CD14-positive monocyte (primary cell): ENCODE results near the gene CALHM1. TPM values are rescaled to one million over a fixed set of nuclear protein-coding genes. Genes with fewer than 3 reads are reported as not detected.

ENCODE experiments used
- DNase-seq, 3 donors: peaks; one replicate each; pipeline ENCODE4 v3.0.0-alpha.2; 2011 to 2022
- H2AFZ ChIP-seq: 2 replicates; pipeline ENCODE4 v1.6.0; 2012; ENCODE audit warnings: mild to moderate bottlenecking, low read depth, low read length, inconsistent platforms; ENCODE audit not compliant: insufficient read depth, poor library complexity, severe bottlenecking
- H3K27ac ChIP-seq, 2 donors: 1 replicate in 1 of 2; 2 replicates in 1 of 2; pipeline ENCODE4 v1.5.1; 2012 to 2013; ENCODE audit warnings: low read length in 2 of 2, control low read depth in 1 of 2, inconsistent platforms in 1 of 2, low read depth in 1 of 2, mild to moderate bottlenecking in 1 of 2
- H3K27me3 ChIP-seq, 2 donors: one replicate each; pipeline versions ENCODE4 v1.6.0 to v1.6.1; 2011 to 2013; ENCODE audit warnings: low read length in 2 of 2; ENCODE audit not compliant: control insufficient read depth in 2 of 2, insufficient read depth in 2 of 2
- H3K36me3 ChIP-seq, 2 donors: replicated peaks in 1 of 2; 1 replicate in 1 of 2; 2 replicates in 1 of 2; pipeline versions ENCODE4 v1.5.1 to v1.6.1; 2012 to 2013; ENCODE audit warnings: low read length in 2 of 2, control low read depth in 1 of 2, inconsistent platforms in 1 of 2, mild to moderate bottlenecking in 1 of 2; ENCODE audit not compliant: insufficient read depth in 2 of 2, control insufficient read depth in 1 of 2
- H3K4me1 ChIP-seq, 2 donors: 1 replicate in 1 of 2; 2 replicates in 1 of 2; pipeline versions ENCODE4 v1.5.1 to v1.6.1; 2012 to 2013; ENCODE audit warnings: low read length in 2 of 2, control low read depth in 1 of 2, inconsistent platforms in 1 of 2, mild to moderate bottlenecking in 1 of 2, moderate library complexity in 1 of 2; ENCODE audit not compliant: insufficient read depth in 2 of 2, control insufficient read depth in 1 of 2
- H3K4me2 ChIP-seq: replicated peaks from 2 replicates; pipeline ENCODE3; 2012; ENCODE audit warnings: low read length, moderate library complexity, mild to moderate bottlenecking; ENCODE audit not compliant: poor library complexity, severe bottlenecking; ENCODE audit errors: extremely low read depth
- H3K4me3 ChIP-seq, 3 experiments: fragments of 200-600 bp in 1 of 3; sonication (generic) in 1 of 3; replicated peaks in 1 of 3; 1 replicate in 2 of 3; 2 replicates in 1 of 3; pipeline ENCODE4 v1.5.1; 2011 to 2013; ENCODE audit warnings: low read length in 3 of 3, mild to moderate bottlenecking in 3 of 3, control low read depth in 2 of 3, low read depth in 2 of 3, inconsistent platforms in 1 of 3, moderate library complexity in 1 of 3
- H3K79me2 ChIP-seq: 2 replicates; pipeline ENCODE4 v1.6.0; 2012; ENCODE audit warnings: mild to moderate bottlenecking, control low read depth, inconsistent platforms, low read length, moderate library complexity; ENCODE audit not compliant: insufficient read depth
- H3K9ac ChIP-seq: 2 replicates; pipeline ENCODE4 v1.6.0; 2017; ENCODE audit warnings: low read length, mild to moderate bottlenecking; ENCODE audit not compliant: insufficient read depth, poor library complexity, severe bottlenecking
- H3K9me3 ChIP-seq, 2 donors: replicated peaks in 1 of 2; 1 replicate in 1 of 2; 2 replicates in 1 of 2; pipeline versions ENCODE4 v1.5.1 to v1.6.1; 2012 to 2013; ENCODE audit warnings: low read length in 2 of 2, control low read depth in 1 of 2; ENCODE audit not compliant: control insufficient read depth in 1 of 2, insufficient read depth in 1 of 2
- H4K20me1 ChIP-seq: 2 replicates; pipeline ENCODE4 v1.6.0; 2012; ENCODE audit warnings: mild to moderate bottlenecking, low read length, control low read depth, moderate library complexity; ENCODE audit not compliant: insufficient read depth
- H3K27ac Mint-ChIP-seq, 7 donors: one replicate each; pipeline ENCODE4 v1.8.0; 2020; ENCODE audit warnings: mild to moderate bottlenecking in 7 of 7, mixed read lengths in 7 of 7, moderate library complexity in 6 of 7, inconsistent platforms in 2 of 7
- H3K27me3 Mint-ChIP-seq, 3 donors: one replicate each; pipeline ENCODE4 v1.8.0; 2021 to 2022; ENCODE audit warnings: low read depth in 3 of 3, mild to moderate bottlenecking in 3 of 3, mixed read lengths in 3 of 3, moderate library complexity in 3 of 3, inconsistent platforms in 1 of 3
- H3K36me3 Mint-ChIP-seq, 2 donors: one replicate each; pipeline ENCODE4 v1.8.0; 2020; ENCODE audit warnings: mixed read lengths in 2 of 2, inconsistent platforms in 1 of 2, mild to moderate bottlenecking in 1 of 2
- H3K4me1 Mint-ChIP-seq: one replicate; pipeline ENCODE4 v1.8.0; 2020; ENCODE audit warnings: mild to moderate bottlenecking, mixed read lengths
- H3K4me3 Mint-ChIP-seq, 2 donors: one replicate each; pipeline ENCODE4 v1.8.0; 2020; ENCODE audit warnings: mild to moderate bottlenecking in 2 of 2, mixed read lengths in 2 of 2, moderate library complexity in 1 of 2
- H3K9me3 Mint-ChIP-seq, 7 donors: one replicate each; pipeline ENCODE4 v1.8.0; 2020 to 2022; ENCODE audit warnings: mixed read lengths in 7 of 7, mild to moderate bottlenecking in 6 of 7, moderate library complexity in 6 of 7, inconsistent platforms in 2 of 7
- WGBS: methylation state at CpG from one replicate; pipeline ENCODE4 v1.1.5; 2013; ENCODE audit warnings: missing lambda C conversion rate; ENCODE audit not compliant: insufficient coverage; 5-methylcytosine and 5-hydroxymethylcytosine counted together
- intact Hi-C, 2 donors: fragments of 100-400 bp; cut with micrococcal nuclease; formaldehyde crosslinking; loops; one replicate each; pipeline versions ENCODE4 v1.15.0 to v1.15.1; 2023
- polyA plus RNA-seq, 3 donors: library from polyadenylated mRNA; depleted of rRNA in 1 of 3; unstranded in 2 of 3; stranded (reverse) in 1 of 3; fragments of 300-500 nt in 2 of 3; fragments of >200 nt in 1 of 3; fragmentation: Illumina TruSeq in 2 of 3; gene quantifications; 1 replicate in 2 of 3; 2 replicates in 1 of 3; pipeline ENCODE4 v1.2.3, GENCODE V29; 2012 to 2021
- TF ChIP-seq, protein P1 (sequence below): fragments of 200-600 bp; IDR thresholded peaks from one replicate; pipeline ENCODE4 v1.8.0; 2022; ENCODE audit warnings: antibody characterized with exemption, mild to moderate bottlenecking

The CALHM1 gene
- polyA plus RNA-seq, 3 donors: not detected

DNA sequence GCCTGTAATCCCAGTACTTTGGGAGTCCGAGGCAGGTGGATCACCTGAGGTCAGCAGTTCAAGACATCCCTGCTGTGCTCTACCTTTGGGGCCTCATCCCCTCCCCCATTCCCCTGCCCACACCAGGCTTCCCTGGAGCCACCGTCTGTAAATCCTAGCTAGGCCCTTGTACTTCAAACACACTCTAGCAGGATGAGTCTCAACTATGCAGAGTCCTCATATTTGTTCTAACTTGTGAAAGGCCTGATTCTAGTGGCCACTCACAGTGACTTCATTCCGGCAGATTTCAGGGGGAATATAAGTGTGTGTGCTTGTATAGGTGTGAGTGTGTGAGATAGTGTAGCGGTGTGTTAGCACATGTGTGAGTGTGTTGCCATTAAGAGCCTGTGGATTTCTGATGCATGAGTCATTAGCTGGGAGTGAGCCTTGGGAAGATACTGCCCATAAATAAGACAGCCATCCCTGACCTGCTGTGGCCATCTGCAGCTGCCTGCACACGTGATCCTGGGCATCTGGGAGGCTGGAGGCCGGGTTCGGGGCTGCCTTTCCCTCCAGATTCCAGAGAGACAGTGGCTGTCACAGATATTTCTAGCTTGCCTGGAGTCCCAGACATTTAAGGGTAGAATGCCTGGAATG lies 33.1 kb upstream of the CALHM1 start:
- Histone ChIP-seq H3K9ac (no peak overlapping the region), H3K4me1 (peaks cover 6 to 15% of the 10 kb centered on the region in 2 donors), H3K27ac (no peak overlapping the region), H2AFZ (no peak overlapping the region), H3K27me3 (peaks cover 39 to 50% of the 10 kb centered on the region in 2 donors), H3K4me2 (no peak overlapping the region), H3K79me2 (no peaks in the 10 kb centered on the region), H3K4me3 (no peak overlapping the region), H3K36me3 (no peaks in the 10 kb centered on the region), H3K9me3 (peaks cover 0 to 14% of the 10 kb centered on the region in 2 donors), H4K20me1 (no peaks in the 10 kb centered on the region)
- TF ChIP-seq, protein P1, sequence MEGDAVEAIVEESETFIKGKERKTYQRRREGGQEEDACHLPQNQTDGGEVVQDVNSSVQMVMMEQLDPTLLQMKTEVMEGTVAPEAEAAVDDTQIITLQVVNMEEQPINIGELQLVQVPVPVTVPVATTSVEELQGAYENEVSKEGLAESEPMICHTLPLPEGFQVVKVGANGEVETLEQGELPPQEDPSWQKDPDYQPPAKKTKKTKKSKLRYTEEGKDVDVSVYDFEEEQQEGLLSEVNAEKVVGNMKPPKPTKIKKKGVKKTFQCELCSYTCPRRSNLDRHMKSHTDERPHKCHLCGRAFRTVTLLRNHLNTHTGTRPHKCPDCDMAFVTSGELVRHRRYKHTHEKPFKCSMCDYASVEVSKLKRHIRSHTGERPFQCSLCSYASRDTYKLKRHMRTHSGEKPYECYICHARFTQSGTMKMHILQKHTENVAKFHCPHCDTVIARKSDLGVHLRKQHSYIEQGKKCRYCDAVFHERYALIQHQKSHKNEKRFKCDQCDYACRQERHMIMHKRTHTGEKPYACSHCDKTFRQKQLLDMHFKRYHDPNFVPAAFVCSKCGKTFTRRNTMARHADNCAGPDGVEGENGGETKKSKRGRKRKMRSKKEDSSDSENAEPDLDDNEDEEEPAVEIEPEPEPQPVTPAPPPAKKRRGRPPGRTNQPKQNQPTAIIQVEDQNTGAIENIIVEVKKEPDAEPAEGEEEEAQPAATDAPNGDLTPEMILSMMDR: no peak
- Mint-ChIP-seq H3K4me3 (peak overlapping the region in 1 of 2 donors; percentile 88), H3K9me3 (peaks cover 0 to 6% (median 5%) of the 10 kb centered on the region in 7 donors), H3K36me3 (peaks cover 3 to 4% of the 10 kb centered on the region in 2 donors), H3K4me1 (peaks cover 10% of the 10 kb centered on the region), H3K27ac (peak overlapping the region in 1 of 7 donors; percentile 16), H3K27me3 (peaks cover 49 to 56% (median 51%) of the 10 kb centered on the region in 3 donors)
- DNase-seq: no peak
- intact Hi-C loops: no loop called here
- 98% methylated on average over 6 of the region's 7 CpGs for WGBS

DNA sequence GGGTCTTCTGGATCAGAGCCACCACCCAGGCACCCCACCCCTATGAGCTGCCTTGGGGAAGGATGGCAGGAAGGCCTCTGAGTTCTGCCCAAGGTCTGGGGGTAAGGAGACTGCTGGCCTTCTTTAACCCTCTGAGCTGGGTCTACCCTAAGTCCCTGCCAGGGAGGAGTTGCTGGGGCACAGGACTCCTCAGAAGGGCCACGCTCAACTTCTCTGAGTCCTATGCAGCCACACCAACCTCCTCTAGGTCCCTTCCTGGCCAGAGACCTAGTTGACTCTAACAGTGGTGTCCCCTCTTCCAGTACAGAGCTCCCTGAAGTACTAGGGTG lies 32.2 kb upstream of the CALHM1 start:
- Histone ChIP-seq H3K9ac (no peak overlapping the region), H3K27me3 (peaks cover 33 to 42% of the 10 kb centered on the region in 2 donors), H3K4me1 (peaks cover 6 to 15% of the 10 kb centered on the region in 2 donors), H3K9me3 (peaks cover 0 to 14% of the 10 kb centered on the region in 2 donors), H2AFZ (no peak overlapping the region), H3K27ac (no peak overlapping the region), H4K20me1 (no peaks in the 10 kb centered on the region), H3K4me3 (no peak overlapping the region), H3K79me2 (no peaks in the 10 kb centered on the region), H3K36me3 (no peaks in the 10 kb centered on the region), H3K4me2 (no peak overlapping the region)
- Mint-ChIP-seq H3K27ac (no peak overlapping the region), H3K36me3 (peaks cover 3 to 4% of the 10 kb centered on the region in 2 donors), H3K9me3 (peaks cover 0 to 6% (median 5%) of the 10 kb centered on the region in 7 donors), H3K4me1 (peaks cover 10% of the 10 kb centered on the region), H3K4me3 (no peak overlapping the region), H3K27me3 (peaks cover 41 to 48% (median 45%) of the 10 kb centered on the region in 3 donors)
- TF ChIP-seq, protein P1: no peak
- intact Hi-C loops: no loop called here
- WGBS: no CpG with 5 or more reads among the region's 1 CpG
- no peak for DNase-seq
